Neuron (in vitro differentiated cells): ENCODE data around the gene AGBL4.

ENCODE experiments used
- H2AFZ ChIP-seq: one replicate; pipeline ENCODE4 v1.6.1; 2013; ENCODE audit warnings: low read depth, mild to moderate bottlenecking, inconsistent platforms, low read length, moderate library complexity
- H3K27me3 ChIP-seq: one replicate; pipeline ENCODE4 v1.6.1; 2013; ENCODE audit warnings: low read length; ENCODE audit not compliant: insufficient read depth
- H3K36me3 ChIP-seq: one replicate; pipeline ENCODE4 v1.6.1; 2013; ENCODE audit warnings: low read length; ENCODE audit not compliant: insufficient read depth
- H3K4me1 ChIP-seq: one replicate; pipeline ENCODE4 v1.6.1; 2013; ENCODE audit warnings: low read length; ENCODE audit not compliant: insufficient read depth
- H3K4me3 ChIP-seq: 2 replicates; pipeline ENCODE4 v1.5.1; 2013; ENCODE audit warnings: mild to moderate bottlenecking, low read length, moderate library complexity
- H3K9me3 ChIP-seq: one replicate; pipeline ENCODE4 v1.6.1; 2013; ENCODE audit warnings: low read length

Gene AGBL4

GRCh38 chr1:48576565-48576964, 1447.2 kb downstream of the AGBL4 start:
- Histone ChIP-seq H3K9me3 (no peaks in the 10 kb centered on the region), H3K4me1 (no peaks in the 10 kb centered on the region), H3K36me3 (no peaks in the 10 kb centered on the region), H3K4me3 (no peak overlapping the region), H2AFZ (no peak overlapping the region), H3K27me3 (no peaks in the 10 kb centered on the region)

- no peak overlapping the region for H3K4me3 ChIP-seq
- H3K27me3 ChIP-seq = no peaks in the 10 kb centered on the region
- H2AFZ ChIP-seq = no peak overlapping the region
- no peaks in the 10 kb centered on the region for H3K36me3 ChIP-seq
- H3K4me1 ChIP-seq = no peaks in the 10 kb centered on the region
- no peaks in the 10 kb centered on the region for H3K9me3 ChIP-seq
Measured at GRCh38 chr1:48572646-48573258, 1451.0 kb downstream of the AGBL4 start.

- H3K27me3 ChIP-seq = no peaks in the 10 kb centered on the region
- no peak overlapping the region for H3K4me3 ChIP-seq
- H2AFZ ChIP-seq = no peak overlapping the region
- H3K36me3 ChIP-seq = no peaks in the 10 kb centered on the region
- H3K9me3 ChIP-seq = no peaks in the 10 kb centered on the region
- no peaks in the 10 kb centered on the region for H3K4me1 ChIP-seq
Measured at GRCh38 chr1:48572134-48572533, 1451.6 kb downstream of the AGBL4 start.

- Histone ChIP-seq H2AFZ (no peak overlapping the region), H3K36me3 (no peaks in the 10 kb centered on the region), H3K4me3 (no peak overlapping the region), H3K9me3 (no peaks in the 10 kb centered on the region), H3K27me3 (no peaks in the 10 kb centered on the region), H3K4me1 (no peaks in the 10 kb centered on the region)
Measured at GRCh38 chr1:48571303-48571987, 1452.3 kb downstream of the AGBL4 start.

GRCh38 chr1:48570568-48570967, 1453.2 kb downstream of the AGBL4 start:
- Histone ChIP-seq H2AFZ (no peak overlapping the region), H3K27me3 (no peaks in the 10 kb centered on the region), H3K4me1 (no peaks in the 10 kb centered on the region), H3K9me3 (no peaks in the 10 kb centered on the region), H3K36me3 (no peaks in the 10 kb centered on the region), H3K4me3 (no peak overlapping the region)

GRCh38 chr1:48568501-48568900, 1455.3 kb downstream of the AGBL4 start:
- H3K9me3 ChIP-seq = no peaks in the 10 kb centered on the region

GRCh38 chr1:48566492-48566891, 1457.3 kb downstream of the AGBL4 start:
- Histone ChIP-seq H3K9me3 (no peaks in the 10 kb centered on the region), H3K4me3 (no peak overlapping the region), H2AFZ (no peak overlapping the region), H3K4me1 (no peaks in the 10 kb centered on the region), H3K27me3 (no peaks in the 10 kb centered on the region), H3K36me3 (no peaks in the 10 kb centered on the region)

More at GRCh38 chr1:48568501-48568900, 1455.3 kb downstream of the AGBL4 start:
- Histone ChIP-seq H2AFZ (no peak overlapping the region), H3K36me3 (no peaks in the 10 kb centered on the region), H3K4me3 (no peak overlapping the region), H3K27me3 (no peaks in the 10 kb centered on the region), H3K4me1 (no peaks in the 10 kb centered on the region)

- no peaks in the 10 kb centered on the region for H3K9me3 ChIP-seq
- H3K4me1 ChIP-seq = no peaks in the 10 kb centered on the region
- H3K27me3 ChIP-seq = peaks cover 4% of the 10 kb centered on the region
- H3K4me3 ChIP-seq = no peak overlapping the region
- H2AFZ ChIP-seq = no peak overlapping the region
- no peaks in the 10 kb centered on the region for H3K36me3 ChIP-seq
Measured at GRCh38 chr1:48563021-48563420, 1460.7 kb downstream of the AGBL4 start.

- no peaks in the 10 kb centered on the region for H3K36me3 ChIP-seq
- no peak overlapping the region for H3K4me3 ChIP-seq
- H3K27me3 ChIP-seq = peaks cover 4% of the 10 kb centered on the region
- H2AFZ ChIP-seq = no peak overlapping the region
- H3K4me1 ChIP-seq = no peaks in the 10 kb centered on the region
- H3K9me3 ChIP-seq = no peaks in the 10 kb centered on the region
Measured at GRCh38 chr1:48561444-48561843, 1462.3 kb downstream of the AGBL4 start.

- no peaks in the 10 kb centered on the region for H3K4me1 ChIP-seq
- H3K27me3 ChIP-seq = peaks cover 4% of the 10 kb centered on the region
- H3K36me3 ChIP-seq = no peaks in the 10 kb centered on the region
- H3K9me3 ChIP-seq = no peaks in the 10 kb centered on the region
- no peak overlapping the region for H2AFZ ChIP-seq
- H3K4me3 ChIP-seq = no peak overlapping the region
Measured at GRCh38 chr1:48560577-48560976, 1463.2 kb downstream of the AGBL4 start.

- Histone ChIP-seq H3K36me3 (no peaks in the 10 kb centered on the region), H3K27me3 (peaks cover 4% of the 10 kb centered on the region), H3K4me1 (no peaks in the 10 kb centered on the region), H3K9me3 (no peaks in the 10 kb centered on the region), H2AFZ (no peak overlapping the region), H3K4me3 (no peak overlapping the region)
Measured at GRCh38 chr1:48560116-48560515, 1463.6 kb downstream of the AGBL4 start.

GRCh38 chr1:48558366-48558765, 1465.4 kb downstream of the AGBL4 start:
- Histone ChIP-seq H3K27me3 (peaks cover 4% of the 10 kb centered on the region), H2AFZ (no peak overlapping the region), H3K4me1 (no peaks in the 10 kb centered on the region), H3K9me3 (no peaks in the 10 kb centered on the region), H3K36me3 (no peaks in the 10 kb centered on the region), H3K4me3 (no peak overlapping the region)

- no peak overlapping the region for H2AFZ ChIP-seq
- H3K4me3 ChIP-seq = no peak overlapping the region
- no peaks in the 10 kb centered on the region for H3K4me1 ChIP-seq
- no peaks in the 10 kb centered on the region for H3K36me3 ChIP-seq
- H3K27me3 ChIP-seq = peaks cover 4% of the 10 kb centered on the region
- H3K9me3 ChIP-seq = no peaks in the 10 kb centered on the region
Measured at GRCh38 chr1:48556186-48556850, 1467.4 kb downstream of the AGBL4 start.
